Activated T-helper 1 cell treated with anti-CD3 and anti-CD28 coated beads, Interleukin-2, amount 50 U/mL, for 16 hours (primary cell): Measurements from ENCODE around the gene PPP5C.
"Not testable (repeated sequence)": the region's sequence is repeated elsewhere in the genome, so short reads cannot be mapped to it uniquely, and the experiment has no call there.

Experiments used
- DNase-seq, 2 donors: peaks; one replicate each; pipeline ENCODE4 v3.0.0-alpha.2; 2020; ENCODE audit warnings: low read depth in 1 of 2, low spot score in 1 of 2

The PPP5C gene

GRCh38 chr19:46361915-46362314, 15.0 kb downstream of the PPP5C start:
- no peak for DNase-seq

GRCh38 chr19:46364359-46364758, 17.5 kb downstream of the PPP5C start:
- no peak for DNase-seq

DNA sequence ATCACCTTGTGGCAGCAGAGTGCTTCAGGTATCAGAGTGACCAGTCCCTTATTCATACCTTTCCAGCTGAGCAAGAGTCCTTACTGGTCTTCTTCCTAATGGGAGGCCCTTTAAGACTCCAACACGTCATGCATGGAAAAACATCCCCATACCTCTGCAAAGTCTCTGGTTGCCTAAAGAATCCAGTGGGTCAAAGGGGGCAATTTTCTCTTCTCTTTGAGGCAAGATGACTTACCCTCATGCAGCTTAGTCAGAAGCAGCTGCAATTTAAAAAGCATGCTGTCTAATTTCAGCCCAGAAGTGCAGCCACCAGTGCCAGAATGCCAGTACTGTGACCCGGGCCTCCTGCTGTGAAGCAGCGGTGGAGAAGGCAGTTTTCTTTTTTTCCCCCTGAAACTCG, 18.7 kb downstream of the PPP5C start:
- DNase-seq = no peak

- DNase-seq = no peak
These were observed 19.9 kb downstream of the PPP5C start for GRCh38 chr19:46366620-46367292.

GRCh38 chr19:46367426-46367825, 20.5 kb downstream of the PPP5C start:
- DNase-seq = no peak

DNA sequence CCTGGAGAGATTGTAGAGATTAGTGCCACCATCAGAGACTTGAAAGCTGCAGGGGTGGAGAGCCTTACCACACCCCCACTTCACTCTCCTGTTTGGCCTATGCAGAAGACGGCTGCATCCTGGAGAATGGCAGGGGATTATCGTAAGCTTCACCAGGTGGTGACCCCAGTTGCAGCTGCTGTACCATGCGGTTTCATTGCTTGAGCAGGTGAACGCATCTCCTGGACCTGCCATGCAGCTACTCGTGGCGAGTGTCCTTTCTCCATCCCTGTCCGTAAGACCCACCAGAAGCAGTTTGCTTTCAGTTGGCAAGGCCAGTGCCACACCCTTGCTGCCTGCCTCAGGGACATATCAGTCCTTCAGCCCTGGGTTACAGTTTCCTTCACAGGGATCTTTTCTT, 21.2 kb downstream of the PPP5C start:
- no peak for DNase-seq

DNA sequence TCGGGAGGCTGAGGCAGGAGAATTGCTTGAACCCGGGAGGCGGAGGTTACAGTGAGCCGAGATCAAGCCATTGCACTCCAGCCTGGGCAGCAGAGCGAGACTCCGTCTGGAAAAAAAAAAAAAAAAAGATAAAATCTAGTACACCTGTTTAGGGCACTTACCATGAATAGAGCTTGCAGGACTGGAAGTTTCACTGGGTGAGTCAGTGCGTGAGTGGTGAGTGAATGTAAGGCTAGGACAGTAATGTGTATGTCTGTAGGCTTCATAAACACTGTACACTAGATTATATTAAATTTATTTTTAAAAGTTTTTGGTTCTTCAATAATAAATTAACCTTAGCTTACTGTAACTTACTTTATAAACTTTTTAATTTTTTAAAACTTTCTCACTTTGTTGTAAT, 22.9 kb downstream of the PPP5C start:
- DNase-seq = no peak

- DNase-seq = no peak
These were observed 24.5 kb downstream of the PPP5C start for GRCh38 chr19:46371371-46371901.

- no peak for DNase-seq
These were observed 26.1 kb downstream of the PPP5C start for GRCh38 chr19:46372901-46373490.

DNA sequence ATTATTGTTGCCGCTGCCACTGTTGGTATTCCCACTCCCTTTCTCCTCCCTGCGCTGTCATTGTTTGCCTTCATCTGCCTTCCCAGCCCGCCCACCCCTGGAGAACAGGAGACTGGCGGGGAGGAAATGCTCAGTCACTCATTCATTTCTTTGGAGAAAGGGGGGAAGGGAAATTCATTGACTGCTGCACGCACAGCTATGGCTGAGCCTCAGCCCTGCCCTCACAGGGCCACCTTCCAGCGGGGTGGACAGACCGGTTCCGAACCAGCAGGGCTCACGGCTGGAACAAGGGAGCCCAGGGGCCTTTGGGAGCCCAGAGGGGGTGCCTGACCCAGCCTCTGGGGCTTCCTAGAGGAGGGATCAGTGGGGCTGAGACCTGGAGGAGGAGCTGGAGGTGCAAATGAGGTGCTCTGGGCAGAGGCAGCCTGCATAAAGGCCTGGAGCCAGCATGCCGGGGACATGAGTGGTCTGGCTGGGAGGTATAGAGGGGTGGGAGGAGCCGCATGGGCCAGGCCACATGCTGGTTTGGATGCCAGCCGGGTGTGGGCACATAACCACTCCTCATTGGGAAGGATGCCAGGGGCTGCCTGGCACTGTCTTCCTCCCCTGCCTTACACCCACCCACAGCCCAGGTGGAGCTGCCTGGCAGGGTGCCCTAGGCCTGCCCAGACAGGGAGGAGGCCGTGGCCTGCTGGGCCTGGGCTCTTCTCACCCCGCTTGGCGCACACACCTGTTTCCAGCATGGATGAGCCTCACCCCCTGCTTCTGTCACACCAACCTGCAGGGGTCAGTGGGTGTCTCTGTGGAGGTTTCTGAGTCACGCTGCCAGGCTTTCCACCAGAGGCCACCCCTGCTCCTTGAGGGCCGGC, 26.8 kb downstream of the PPP5C start:
- no peak for DNase-seq

GRCh38 chr19:46374536-46375475, 27.9 kb downstream of the PPP5C start:
- no peak for DNase-seq

DNA sequence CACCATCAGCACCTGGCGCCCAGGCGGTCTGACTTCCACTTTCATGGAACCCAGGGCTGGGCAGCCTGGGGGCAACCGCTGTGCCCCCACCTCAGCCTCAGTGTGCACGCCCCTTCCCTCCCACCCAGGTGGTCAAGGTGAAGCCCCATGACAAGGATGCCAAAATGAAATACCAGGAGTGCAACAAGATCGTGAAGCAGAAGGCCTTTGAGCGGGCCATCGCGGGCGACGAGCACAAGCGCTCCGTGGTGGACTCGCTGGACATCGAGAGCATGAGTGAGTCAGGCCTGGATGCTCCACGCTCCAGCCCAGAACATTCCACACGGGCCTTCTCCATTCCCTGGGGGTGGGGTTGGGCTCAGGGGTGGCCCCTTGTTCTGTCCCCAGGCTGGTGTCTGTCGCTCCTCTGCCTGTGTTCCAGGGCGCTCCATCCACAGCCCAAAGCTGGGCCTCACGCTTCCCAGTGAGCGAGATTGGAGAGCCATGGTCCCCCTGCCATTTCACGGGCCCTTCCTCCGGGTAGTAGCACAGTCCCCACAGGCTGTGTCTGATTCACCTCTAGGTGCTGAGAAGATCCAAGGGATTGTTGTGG, 28.7 kb downstream of the PPP5C start:
- DNase-seq = not testable (repeated sequence)

DNA sequence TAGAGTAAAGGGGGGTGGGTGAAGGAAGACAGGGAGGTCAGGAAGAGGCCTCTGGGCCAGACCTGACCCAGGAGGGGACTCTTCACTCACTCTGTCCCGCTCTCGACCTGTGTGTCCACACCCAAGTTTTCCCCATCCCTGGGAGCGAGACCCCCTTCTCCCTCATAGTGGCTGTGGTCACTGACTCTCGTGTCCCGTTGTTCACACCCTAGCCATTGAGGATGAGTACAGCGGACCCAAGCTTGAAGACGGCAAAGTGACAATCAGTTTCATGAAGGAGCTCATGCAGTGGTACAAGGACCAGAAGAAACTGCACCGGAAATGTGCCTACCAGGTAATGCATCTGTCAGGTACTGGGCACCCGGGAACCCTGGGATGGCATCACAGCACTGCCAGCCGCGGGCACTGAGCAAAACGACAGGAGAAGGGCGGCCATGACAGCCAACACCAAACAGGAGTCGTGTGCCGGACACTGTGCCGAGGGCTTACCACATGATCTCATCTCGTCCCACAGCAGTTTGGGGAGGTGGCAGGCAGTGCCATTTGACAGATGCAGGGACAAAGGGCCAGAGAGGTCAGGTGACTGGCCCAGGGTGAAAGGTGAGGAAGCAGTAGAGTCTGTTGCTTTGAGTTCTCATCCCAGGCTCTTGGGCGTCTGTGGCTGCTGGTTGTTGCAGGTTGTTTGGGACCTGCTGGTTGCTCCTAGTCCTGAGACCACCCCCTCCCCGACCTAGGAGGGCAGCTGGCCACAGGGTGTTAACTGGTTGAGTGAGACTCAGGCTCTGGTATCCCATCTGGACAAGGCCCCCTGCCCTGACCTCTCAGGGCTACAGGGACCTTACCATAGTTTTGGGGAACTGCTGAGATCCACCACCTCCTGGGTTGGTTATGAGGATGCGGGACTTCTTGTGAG, 29.6 kb downstream of the PPP5C start:
- no peak for DNase-seq

GRCh38 chr19:46378268-46378667, 31.4 kb downstream of the PPP5C start:
- no peak for DNase-seq

DNA sequence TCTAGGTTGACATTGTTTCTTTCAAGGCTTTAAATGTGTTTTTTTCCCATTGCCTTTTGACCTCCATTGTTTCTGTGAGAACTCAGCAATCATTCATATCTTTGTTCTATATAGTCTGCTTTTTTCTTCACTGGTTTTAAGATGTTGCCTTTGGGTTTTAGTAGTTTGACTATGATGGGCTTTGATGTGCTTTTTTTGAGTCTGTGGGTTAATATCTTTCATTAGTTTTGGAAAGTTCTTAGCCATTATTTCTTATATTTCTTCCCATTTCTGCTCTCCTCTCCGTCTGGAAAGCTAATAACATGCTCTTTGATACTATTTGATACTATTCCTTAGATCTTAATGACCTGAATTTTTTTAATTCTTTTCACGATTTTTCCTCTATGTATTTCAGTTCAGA, 33.8 kb downstream of the PPP5C start:
- no peak for DNase-seq

GRCh38 chr19:46381346-46381745, 34.5 kb downstream of the PPP5C start:
- no peak for DNase-seq

DNA sequence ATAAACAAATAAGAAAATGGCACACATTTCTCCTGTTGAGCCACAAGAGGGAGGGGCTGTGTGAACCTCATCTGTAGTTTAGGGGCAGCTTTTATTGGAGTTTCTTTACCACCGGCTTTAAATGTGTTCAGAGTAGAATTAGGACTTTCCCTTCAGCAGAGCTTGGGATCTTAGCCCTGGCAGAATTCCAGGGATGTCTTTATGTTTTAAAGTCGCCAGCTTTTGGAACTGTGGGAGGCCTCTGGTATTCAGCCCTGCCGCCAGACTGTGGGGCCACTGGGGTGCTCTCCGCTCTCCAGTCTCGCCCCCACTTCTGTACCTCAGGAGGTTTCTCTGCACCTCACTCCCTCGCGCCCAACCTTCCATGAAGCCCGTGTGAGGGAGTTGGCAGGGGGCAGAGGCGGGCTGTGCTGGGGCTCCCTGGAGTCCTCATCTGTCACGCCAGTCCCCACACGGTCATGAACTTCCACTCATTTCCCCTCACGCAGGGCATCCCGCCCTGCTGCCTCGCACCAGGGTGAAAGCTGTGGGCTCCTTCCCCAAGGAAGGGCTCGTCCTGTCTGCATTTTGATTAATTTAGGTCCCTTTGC, 35.0 kb downstream of the PPP5C start:
- no peak for DNase-seq

GRCh38 chr19:46383171-46383815, 36.4 kb downstream of the PPP5C start:
- no peak for DNase-seq

- no peak for DNase-seq
These were observed 37.0 kb downstream of the PPP5C start for GRCh38 chr19:46383846-46384245.
